ENCODE measurements around the gene HPS3. TPM values are rescaled to one million over a fixed set of nuclear protein-coding genes. Genes with fewer than 3 reads are reported as not detected.

HPS3 gene
- total RNA-seq, 1 donor from 2014 or later = 28.6 TPM

- Mint-ChIP-seq H3K27me3 (ENCODE audit: low read depth) (no peaks in the 10 kb centered on the region), H3K36me3 (peaks cover 28% of the 10 kb centered on the region), H3K4me3 (no peak overlapping the region), H3K4me1 (peaks cover 23% of the 10 kb centered on the region), H3K27ac (peak overlapping the region; percentile 50), H3K9me3 (no peaks in the 10 kb centered on the region)
- no peak for DNase-seq (ENCODE audit: low spot score in 2 of 2, unreplicated experiment in 2 of 2)
- no peak for TF ChIP-seq CTCF (IDR thresholded peaks at IDR 0.05; ENCODE audit: unreplicated experiment)
These were observed 24.0 kb downstream of the HPS3 start for GRCh38 chr3:149153402-149153801.

DNA sequence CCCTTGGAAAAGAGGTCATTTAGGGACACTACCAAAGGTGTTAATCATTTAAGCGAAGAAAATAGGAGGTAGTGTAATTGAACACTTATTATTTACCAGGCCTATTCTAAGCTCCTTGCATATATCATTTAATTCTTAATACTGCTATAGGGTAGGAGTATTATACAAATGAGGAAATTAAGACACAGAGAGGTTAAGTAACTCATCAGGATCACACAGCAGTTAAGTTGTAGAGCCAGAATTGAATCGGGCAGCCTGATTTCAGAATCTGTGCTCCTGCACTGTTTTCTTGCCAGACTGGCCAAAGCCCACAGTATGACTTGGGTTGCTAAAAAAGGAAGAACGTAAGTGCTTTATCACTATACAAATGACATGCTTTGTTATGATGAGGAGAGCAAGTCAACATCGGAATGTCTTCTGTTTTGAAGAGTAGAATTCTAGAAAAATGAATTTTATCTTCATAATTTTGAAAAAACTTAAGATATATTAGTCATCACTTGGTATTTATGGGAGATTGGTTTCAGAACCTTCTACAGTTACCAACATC lies 31.4 kb downstream of the HPS3 start:
- no peak for DNase-seq (ENCODE audit: low spot score in 2 of 2, unreplicated experiment in 2 of 2)
- no peaks in the 10 kb centered on the region for H3K27me3 Mint-ChIP-seq (ENCODE audit: low read depth)
- peaks cover 50% of the 10 kb centered on the region for H3K36me3 Mint-ChIP-seq

DNA sequence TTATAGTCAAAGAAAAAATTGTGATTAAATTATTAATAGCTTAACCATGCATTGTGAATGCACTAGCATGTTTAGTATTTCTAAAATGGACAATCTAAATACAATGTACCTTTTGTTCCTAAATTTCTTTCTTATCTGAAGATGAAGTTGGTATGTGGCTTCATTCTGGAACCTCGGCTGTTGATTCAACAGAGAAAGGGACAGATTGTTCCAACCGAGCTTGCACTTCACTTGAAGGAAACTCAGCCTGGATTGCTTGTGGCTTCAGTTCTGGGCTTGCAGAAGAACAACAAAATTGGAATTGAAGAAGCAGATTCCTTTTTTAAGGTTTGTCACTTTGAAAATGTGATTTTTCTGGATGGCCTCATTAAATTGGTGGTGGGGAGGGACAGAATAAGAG lies 32.6 kb downstream of the HPS3 start:
- no peak for TF ChIP-seq CTCF (IDR thresholded peaks at IDR 0.05; ENCODE audit: unreplicated experiment)
- DNase-seq (ENCODE audit: low spot score in 2 of 2, unreplicated experiment in 2 of 2) = no peak
- Mint-ChIP-seq H3K27ac (no peak overlapping the region), H3K9me3 (no peaks in the 10 kb centered on the region), H3K27me3 (ENCODE audit: low read depth) (no peaks in the 10 kb centered on the region), H3K4me1 (no peaks in the 10 kb centered on the region), H3K36me3 (peaks cover 49% of the 10 kb centered on the region), H3K4me3 (no peak overlapping the region)

More for the DNA sequence above, 31.4 kb downstream of the HPS3 start:
- H3K4me1 Mint-ChIP-seq = no peaks in the 10 kb centered on the region
- no peak overlapping the region for H3K27ac Mint-ChIP-seq
- no peaks in the 10 kb centered on the region for H3K9me3 Mint-ChIP-seq
- TF ChIP-seq CTCF (IDR thresholded peaks at IDR 0.05; ENCODE audit: unreplicated experiment) = no peak
- H3K4me3 Mint-ChIP-seq = no peak overlapping the region

DNA sequence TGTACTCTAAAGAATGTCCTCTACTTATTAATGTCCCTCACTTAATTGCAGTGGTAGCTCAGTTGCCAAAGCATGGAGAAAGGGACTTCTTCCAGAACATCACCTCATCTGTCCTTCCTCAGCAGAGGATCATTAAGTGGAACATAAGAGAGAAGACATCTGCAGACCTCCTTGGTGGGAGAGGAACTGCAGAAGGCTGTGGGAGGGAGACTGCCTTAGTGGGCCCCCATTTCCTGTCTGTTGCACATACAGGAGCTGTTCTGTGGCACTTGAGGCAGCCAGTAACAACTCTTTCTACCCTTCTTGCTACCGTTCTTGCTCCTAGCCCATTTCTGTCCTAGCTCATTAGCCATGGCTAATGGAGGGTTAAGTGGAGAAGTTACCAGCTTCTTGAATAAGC lies 33.6 kb downstream of the HPS3 start:
- peaks cover 49% of the 10 kb centered on the region for H3K36me3 Mint-ChIP-seq
- no peaks in the 10 kb centered on the region for H3K9me3 Mint-ChIP-seq

GRCh38 chr3:149167898-149168297 lies 38.5 kb downstream of the HPS3 start:
- Mint-ChIP-seq H3K27me3 (ENCODE audit: low read depth) (no peaks in the 10 kb centered on the region), H3K36me3 (peaks cover 48% of the 10 kb centered on the region), H3K27ac (no peak overlapping the region), H3K9me3 (no peaks in the 10 kb centered on the region), H3K4me1 (no peaks in the 10 kb centered on the region), H3K4me3 (no peak overlapping the region)
- TF ChIP-seq CTCF (IDR thresholded peaks at IDR 0.05; ENCODE audit: unreplicated experiment) = no peak
- no peak for DNase-seq (ENCODE audit: low spot score in 2 of 2, unreplicated experiment in 2 of 2)

More for the DNA sequence above, 33.6 kb downstream of the HPS3 start:
- no peaks in the 10 kb centered on the region for H3K27me3 Mint-ChIP-seq (ENCODE audit: low read depth)
- no peak for TF ChIP-seq CTCF (IDR thresholded peaks at IDR 0.05; ENCODE audit: unreplicated experiment)
- no peak overlapping the region for H3K27ac Mint-ChIP-seq
- no peak overlapping the region for H3K4me3 Mint-ChIP-seq
- H3K4me1 Mint-ChIP-seq = no peaks in the 10 kb centered on the region
- no peak for DNase-seq (ENCODE audit: low spot score in 2 of 2, unreplicated experiment in 2 of 2)

- no peak overlapping the region for H3K4me3 Mint-ChIP-seq
- H3K27me3 Mint-ChIP-seq (ENCODE audit: low read depth) = no peaks in the 10 kb centered on the region
- H3K36me3 Mint-ChIP-seq = peaks cover 54% of the 10 kb centered on the region
These were observed 41.2 kb downstream of the HPS3 start for GRCh38 chr3:149170672-149171071.

More at GRCh38 chr3:149170672-149171071, 41.2 kb downstream of the HPS3 start:
- peaks cover 3% of the 10 kb centered on the region for H3K9me3 Mint-ChIP-seq
- no peak for DNase-seq (ENCODE audit: low spot score in 2 of 2, unreplicated experiment in 2 of 2)
- no peak for TF ChIP-seq CTCF (IDR thresholded peaks at IDR 0.05; ENCODE audit: unreplicated experiment)
- H3K4me1 Mint-ChIP-seq = peaks cover 7% of the 10 kb centered on the region
- H3K27ac Mint-ChIP-seq = no peak overlapping the region
